NCI-H2196 treated with DMSO at 0.1 percent for 48 hours (cell line): ENCODE data around the gene SUCLG2.

Experiments
- DNase-seq: peaks from one replicate; lab custom pipeline; 2025; ENCODE audit not compliant: unreplicated experiment; lab: John Stamatoyannopoulos, UW

SUCLG2 gene

DNA sequence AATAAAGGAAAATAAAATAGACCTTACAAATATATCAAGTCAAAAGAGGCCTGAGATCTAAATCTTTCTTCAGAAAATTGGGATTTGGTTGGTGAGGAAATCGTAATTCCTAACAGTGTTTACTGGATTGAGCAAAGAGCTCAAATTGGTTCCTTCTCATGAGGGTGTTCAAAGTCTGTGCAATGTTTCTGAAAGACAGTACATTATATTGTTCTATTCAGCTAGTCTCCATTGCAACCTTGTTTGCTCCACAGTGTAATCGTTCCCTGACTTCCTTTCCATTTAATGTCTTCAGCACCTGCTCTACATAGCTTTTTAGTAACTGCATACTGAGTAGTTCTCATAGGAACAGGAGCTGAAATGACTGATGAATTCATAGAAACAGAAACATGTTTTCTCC lies 326.8 kb downstream of the SUCLG2 start:
- no peak for DNase-seq

GRCh38 chr3:67325231-67325630 lies 329.2 kb downstream of the SUCLG2 start:
- DNase-seq, result no peak
